Cardiac septum (tissue), 1 donor: ENCODE data around the gene GRIN1. TPM values are rescaled to one million over a fixed set of nuclear protein-coding genes. Genes with fewer than 3 reads are reported as not detected.
"Not testable (repeated sequence)": the region's sequence is repeated elsewhere in the genome, so short reads cannot be mapped to it uniquely, and the experiment has no call there.

ENCODE experiments used
- DNase-seq: peaks from one replicate; pipeline ENCODE4 v3.0.0-alpha.2; 2020; ENCODE audit warnings: low spot score
- intact Hi-C: fragments of 100-400 bp; cut with DNase I; formaldehyde crosslinking; loops from one replicate; pipeline ENCODE4 v1.14.0; 2022
- total RNA-seq: library from RNA; stranded (reverse); fragmentation: NEBNext Ultra II Directional; extraction: Animal tissue kit (Norgen Biotek cat#: 25700); gene quantifications from one replicate; pipeline ENCODE4 v1.2.1, GENCODE V29; 2021
- donor health status: DM: no; HTN: no; CAD: no.

The GRIN1 gene
- total RNA-seq, 1 donor from 2014 or later = not detected

DNA sequence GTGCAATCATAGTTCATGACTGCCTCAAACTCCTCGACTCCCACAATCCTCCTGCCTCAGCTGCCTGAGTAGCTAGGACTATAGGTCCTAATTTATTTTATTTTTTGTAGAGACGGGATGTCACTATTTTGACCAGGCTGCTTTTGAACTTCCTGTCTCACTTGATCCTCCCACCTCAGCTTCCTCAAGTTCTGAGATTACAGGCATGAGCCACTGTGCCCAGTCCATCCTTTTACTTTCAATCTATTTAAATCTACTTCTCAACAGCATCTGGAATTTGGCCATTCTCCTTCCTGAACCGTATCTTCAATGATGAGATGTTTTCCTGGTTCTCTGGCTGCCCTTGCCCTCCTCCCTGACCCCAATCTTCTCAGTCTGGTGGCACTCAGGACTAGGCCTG is 12.2 kb upstream of the GRIN1 start:
- DNase-seq = no peak
- intact Hi-C loops = no loop called here

DNA sequence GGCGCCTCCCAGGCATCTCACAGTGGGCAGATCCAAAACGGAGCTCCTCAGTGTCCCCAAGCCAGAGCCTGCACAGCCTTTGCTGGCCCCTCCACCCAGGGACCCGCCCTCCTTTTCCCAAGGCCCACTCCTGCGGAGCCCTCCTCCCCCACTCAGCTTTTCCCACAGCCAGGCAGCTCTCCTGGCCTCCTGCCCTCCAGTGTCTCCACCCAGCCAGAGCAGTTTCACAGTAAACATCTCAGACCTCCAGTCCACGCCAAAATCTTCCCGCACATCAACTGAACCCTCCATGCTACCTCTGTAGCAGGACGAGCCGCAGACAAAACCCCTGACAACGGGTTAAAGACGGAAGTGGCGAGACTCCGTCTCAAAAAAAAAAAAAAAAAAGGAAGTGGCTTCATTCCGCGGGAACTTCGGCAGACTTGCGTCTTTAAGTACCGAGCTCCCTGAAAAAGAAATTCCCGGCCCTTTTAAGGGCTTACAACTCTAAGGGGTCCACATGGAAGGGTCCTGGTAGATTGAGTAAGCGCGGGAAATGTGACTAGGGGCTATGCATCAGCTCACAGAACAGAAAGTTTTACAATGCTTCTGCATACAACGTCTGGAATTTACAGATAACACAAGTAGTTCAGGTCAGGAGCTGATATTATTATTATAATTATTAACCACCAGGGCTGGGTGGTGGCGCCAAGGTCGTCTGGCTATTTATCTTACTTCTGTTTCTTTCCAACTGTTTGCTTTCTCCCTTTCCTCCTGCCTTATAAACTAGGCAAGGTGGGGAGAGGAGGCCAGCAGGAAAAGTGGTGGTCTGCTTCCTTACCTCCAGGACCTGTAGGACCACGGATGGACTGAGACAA is 11.4 kb upstream of the GRIN1 start:
- intact Hi-C loops = no loop called here
- DNase-seq = no peak

- DNase-seq = no peak
- intact Hi-C loops = no loop called here
Observed at GRCh38 chr9:137128158-137128861, 10.6 kb upstream of the GRIN1 start.

- intact Hi-C loops = no loop called here
- DNase-seq = no peak
Observed at GRCh38 chr9:137128862-137129455, 10.0 kb upstream of the GRIN1 start.

- peak; percentile 95 for DNase-seq
- intact Hi-C loops = no loop called here
Observed at GRCh38 chr9:137129456-137130175, 9.3 kb upstream of the GRIN1 start.

GRCh38 chr9:137130176-137130755 is 8.7 kb upstream of the GRIN1 start:
- DNase-seq = no peak
- intact Hi-C loops = no loop called here

- no peak for DNase-seq
- intact Hi-C loops = no loop called here
Observed at GRCh38 chr9:137134191-137134590, 4.8 kb upstream of the GRIN1 start.

GRCh38 chr9:137135154-137135553 is 3.8 kb upstream of the GRIN1 start:
- intact Hi-C loops, DNase-seq: not testable (repeated sequence)

DNA sequence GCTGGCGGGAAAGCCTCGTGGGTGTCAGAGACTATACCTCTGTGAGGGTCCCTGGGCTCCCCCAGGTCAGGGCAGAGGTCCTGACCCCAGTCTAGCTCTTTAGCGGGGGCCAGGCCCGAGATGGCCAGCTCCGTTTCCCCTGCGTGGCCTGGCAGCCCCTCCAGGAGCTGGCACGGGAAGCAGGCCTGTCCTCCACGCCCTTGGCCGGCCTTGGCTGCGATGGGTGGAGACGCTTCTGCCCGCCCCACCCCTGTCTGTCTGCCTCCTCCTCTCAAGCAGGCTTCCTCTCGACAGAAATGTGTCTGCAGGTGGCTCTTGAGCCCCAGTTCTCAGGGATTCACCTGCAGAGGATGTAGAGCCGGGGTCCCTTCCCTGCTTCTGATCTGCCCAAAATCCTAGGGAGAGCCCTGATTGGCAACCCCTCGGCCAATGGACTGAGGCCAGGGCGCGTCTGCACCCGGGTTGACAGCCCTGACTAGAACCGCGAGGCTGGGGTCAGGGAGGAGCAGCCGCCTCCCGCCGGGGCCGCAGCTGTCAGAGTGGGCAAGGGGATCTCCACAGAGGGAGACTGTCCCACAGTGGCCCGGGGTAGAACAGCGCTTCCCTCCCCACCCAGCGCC is 2.6 kb upstream of the GRIN1 start:
- DNase-seq = no peak
- intact Hi-C loops = no loop called here

GRCh38 chr9:137136881-137137607 is 1.9 kb upstream of the GRIN1 start:
- intact Hi-C loops = no loop called here
- no peak for DNase-seq

- no peak for DNase-seq
- intact Hi-C loops = no loop called here
Observed at GRCh38 chr9:137138058-137138721, 764 bp upstream of the GRIN1 start.

GRCh38 chr9:137139468-137140150 is 655 bp downstream of the GRIN1 start:
- intact Hi-C loops = no loop called here
- DNase-seq = no peak

DNA sequence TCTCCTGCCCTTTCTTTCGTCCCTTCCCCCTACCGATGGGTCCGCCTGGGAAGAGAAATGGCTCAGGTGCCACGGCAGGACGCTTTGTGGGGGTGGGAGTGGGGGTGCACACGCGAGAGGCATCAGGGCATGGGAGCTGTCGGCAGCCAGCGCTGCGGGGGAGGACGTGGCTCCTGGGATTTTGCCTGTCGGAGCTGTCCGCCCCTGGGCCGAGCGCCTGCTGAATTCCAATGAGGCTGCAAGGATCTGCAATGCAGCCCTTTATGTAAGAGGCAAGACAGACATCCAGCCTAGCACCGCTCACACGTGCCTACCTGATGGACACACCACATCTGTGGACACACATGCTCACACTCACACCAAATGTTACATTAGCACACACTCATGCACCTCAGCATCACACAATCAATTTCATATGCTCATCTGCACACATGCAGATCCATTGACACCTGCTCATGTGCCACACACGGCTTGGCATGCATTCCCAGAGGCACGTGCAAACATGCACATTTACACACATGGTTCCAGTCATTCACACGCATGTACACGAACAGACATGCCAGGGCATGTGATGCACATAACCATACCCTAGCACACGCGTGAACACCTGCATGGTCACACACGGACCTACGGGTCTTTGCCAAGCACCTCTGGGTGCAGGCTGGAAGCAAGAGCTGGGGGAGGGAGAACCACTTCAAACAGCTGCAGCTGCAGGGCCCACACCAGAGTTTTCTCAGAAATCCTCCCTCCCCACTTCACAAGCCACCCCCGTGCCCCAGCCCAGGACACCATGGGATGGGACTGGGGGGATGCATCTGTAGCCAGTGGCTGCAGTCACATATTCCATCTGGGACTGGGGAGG is 1.4 kb downstream of the GRIN1 start:
- DNase-seq = no peak

DNA sequence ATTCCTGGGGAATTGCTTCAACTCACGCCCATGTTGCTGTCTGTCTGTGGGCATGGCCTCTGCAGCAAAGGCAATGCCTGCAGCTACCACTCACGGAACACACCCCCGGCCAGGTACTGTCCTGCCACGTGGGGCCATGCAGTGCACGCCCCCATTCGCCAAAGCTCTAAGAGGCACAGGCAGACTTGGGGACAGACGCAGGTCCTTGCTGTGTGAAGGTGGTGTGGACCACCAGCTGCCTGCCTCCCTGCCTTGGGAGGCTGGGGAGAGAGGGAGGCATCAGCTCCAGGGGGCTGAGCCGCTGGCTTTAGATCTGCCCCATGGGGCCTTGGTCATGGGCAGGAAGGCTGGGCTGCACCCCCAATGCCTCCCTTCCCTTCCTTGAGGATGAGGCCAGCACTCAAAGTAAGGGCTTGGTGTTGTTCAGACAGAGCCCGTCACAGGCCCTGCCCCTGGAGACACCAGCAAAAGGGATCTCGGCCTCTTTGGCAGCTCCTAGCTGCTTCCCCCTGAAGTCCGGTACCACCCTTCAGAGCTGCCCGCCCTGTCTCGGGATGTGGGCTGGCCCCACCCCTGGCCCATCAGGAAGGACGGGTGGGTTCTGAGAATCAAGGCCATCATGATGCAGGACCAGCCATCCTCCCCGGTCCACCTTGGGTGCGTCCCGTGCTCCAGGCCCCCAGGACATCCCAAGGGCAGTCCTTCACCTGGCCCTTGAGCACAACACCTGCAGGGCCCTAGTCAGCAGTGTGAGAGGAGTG is 2.3 kb downstream of the GRIN1 start:
- intact Hi-C loops = no loop called here

More for the DNA sequence above, 1.4 kb downstream of the GRIN1 start:
- intact Hi-C loops = no loop called here

DNA sequence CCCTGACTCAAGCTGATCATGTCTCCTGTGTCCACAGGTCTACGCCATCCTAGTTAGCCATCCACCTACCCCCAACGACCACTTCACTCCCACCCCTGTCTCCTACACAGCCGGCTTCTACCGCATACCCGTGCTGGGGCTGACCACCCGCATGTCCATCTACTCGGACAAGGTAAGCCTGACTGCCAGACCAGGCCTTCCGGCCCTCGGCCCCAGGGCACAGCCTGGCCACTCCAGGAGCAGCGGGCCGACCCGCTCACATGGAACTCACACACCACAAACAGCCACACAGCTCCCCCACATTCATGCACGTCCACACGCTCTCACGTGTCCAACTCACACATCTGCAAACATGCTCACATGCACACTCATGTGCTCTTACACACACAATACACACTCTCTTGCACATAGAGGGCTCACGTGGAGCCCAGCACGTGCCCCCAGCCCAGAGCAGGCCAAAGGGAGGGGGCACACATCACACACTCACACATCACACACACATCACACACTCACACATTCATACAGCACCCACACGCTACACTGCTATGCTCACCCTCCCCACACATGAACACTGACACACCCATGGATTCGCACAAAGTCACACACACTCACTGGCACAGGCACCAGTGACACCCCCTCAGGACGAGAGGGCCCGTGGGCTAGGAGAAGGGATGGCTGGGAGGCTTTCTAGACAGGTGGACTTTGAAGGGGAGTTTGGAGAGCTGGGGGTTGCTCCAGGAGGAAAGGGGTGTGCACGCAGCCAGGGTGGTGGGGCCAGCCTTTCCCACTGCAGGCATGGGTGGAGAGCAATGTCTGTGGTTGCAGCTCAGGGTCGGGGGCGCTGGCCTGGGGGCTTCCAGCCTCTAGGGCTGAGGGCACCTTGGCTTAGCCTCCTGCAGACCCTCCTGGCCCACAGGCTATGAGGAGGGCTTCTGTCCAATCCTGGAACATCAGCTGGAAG is 3.3 kb downstream of the GRIN1 start:
- DNase-seq = no peak

More for the DNA sequence above, 2.3 kb downstream of the GRIN1 start:
- DNase-seq = no peak

More for the DNA sequence above, 3.3 kb downstream of the GRIN1 start:
- intact Hi-C loops = no loop called here
